GM21367 (cell line): ENCODE measurements around the gene GATA5.

Experiments used
- ATAC-seq: cut with Tn5 transposase; IDR thresholded peaks from one replicate; pipeline ENCODE4 v1.9.1; 2021; ENCODE audit not compliant: unreplicated experiment

The GATA5 gene

GRCh38 chr20:62418709-62419487 lies 56.9 kb downstream of the GATA5 start:
- ATAC-seq, result no peak

- no peak for ATAC-seq
These were observed 57.6 kb downstream of the GATA5 start for GRCh38 chr20:62417981-62418708.

- no peak for ATAC-seq
These were observed 58.9 kb downstream of the GATA5 start for GRCh38 chr20:62416651-62417637.

GRCh38 chr20:62415354-62416111 lies 60.3 kb downstream of the GATA5 start:
- ATAC-seq, result no peak

- no peak for ATAC-seq
These were observed 61.8 kb downstream of the GATA5 start for GRCh38 chr20:62413896-62414481.
